Measurements from ENCODE around the gene CWC15. TPM values are rescaled to one million over a fixed set of nuclear protein-coding genes. Genes with fewer than 3 reads are reported as not detected.

CWC15 gene
- total RNA-seq, 1 donor from 2014 or later = 103 TPM

DNA sequence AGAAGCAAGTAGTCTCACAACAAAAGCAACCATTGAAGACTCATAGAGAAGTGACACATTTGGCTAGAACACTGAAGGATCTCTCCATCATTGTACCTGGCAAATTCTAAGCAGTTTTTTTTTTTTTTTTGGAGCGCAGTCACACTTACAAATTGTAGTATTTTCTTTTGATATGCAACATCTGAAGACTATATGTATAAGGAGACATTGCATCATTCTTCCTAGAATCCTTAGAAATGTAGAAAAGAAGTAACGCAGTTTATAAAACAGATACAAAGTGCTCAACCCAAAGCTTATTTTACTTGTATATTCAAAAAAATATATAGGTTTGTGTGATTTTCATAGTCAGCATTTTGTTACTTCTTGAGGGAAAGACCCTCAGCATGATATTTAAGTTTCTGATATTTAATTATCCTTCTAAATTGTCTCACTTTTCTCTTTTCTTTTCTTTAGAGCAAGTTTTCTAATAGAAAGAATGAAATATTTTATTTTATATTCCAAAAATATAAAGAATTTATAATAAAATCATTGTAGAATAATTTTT lies 20.1 kb upstream of the CWC15 start:
- H3K36me3 Mint-ChIP-seq = peaks cover 5% of the 10 kb centered on the region
- DNase-seq (ENCODE audit: low spot score) = no peak
- no peak overlapping the region for H3K4me3 Mint-ChIP-seq
- H3K4me1 Mint-ChIP-seq = no peaks in the 10 kb centered on the region
- Histone ChIP-seq H3K79me2 (ENCODE audit: low read depth) (no peaks in the 10 kb centered on the region), H3K27ac (no peak overlapping the region), H3K9me3 (ENCODE audit: low read depth) (no peaks in the 10 kb centered on the region), H2AFZ (replicated peaks) (no peak overlapping the region), H3K27me3 (peaks cover 20% of the 10 kb centered on the region), H4K20me1 (ENCODE audit: low read depth) (no peaks in the 10 kb centered on the region), H3F3A (ENCODE audit: low read depth) (no peaks in the 10 kb centered on the region), H3K9ac (no peak overlapping the region), H3K36me3 (no peaks in the 10 kb centered on the region), H3K4me2 (no peak overlapping the region), H3K4me3 (no peak overlapping the region), H3K4me1 (peaks cover 8% of the 10 kb centered on the region)
- peaks cover under 1% of the 10 kb centered on the region for H3K27me3 Mint-ChIP-seq (ENCODE audit: insufficient read depth, low read depth)
- H3K27ac Mint-ChIP-seq = no peak overlapping the region
- TF ChIP-seq, protein P1, sequence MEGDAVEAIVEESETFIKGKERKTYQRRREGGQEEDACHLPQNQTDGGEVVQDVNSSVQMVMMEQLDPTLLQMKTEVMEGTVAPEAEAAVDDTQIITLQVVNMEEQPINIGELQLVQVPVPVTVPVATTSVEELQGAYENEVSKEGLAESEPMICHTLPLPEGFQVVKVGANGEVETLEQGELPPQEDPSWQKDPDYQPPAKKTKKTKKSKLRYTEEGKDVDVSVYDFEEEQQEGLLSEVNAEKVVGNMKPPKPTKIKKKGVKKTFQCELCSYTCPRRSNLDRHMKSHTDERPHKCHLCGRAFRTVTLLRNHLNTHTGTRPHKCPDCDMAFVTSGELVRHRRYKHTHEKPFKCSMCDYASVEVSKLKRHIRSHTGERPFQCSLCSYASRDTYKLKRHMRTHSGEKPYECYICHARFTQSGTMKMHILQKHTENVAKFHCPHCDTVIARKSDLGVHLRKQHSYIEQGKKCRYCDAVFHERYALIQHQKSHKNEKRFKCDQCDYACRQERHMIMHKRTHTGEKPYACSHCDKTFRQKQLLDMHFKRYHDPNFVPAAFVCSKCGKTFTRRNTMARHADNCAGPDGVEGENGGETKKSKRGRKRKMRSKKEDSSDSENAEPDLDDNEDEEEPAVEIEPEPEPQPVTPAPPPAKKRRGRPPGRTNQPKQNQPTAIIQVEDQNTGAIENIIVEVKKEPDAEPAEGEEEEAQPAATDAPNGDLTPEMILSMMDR (IDR thresholded peaks at IDR 0.05) = no peak
- TF ChIP-seq EZH2phosphoT487 (IDR thresholded peaks at IDR 0.05) = no peak
- no peak for TF ChIP-seq EZH2 (IDR thresholded peaks at IDR 0.05)
- H3K9me3 Mint-ChIP-seq = no peaks in the 10 kb centered on the region

DNA sequence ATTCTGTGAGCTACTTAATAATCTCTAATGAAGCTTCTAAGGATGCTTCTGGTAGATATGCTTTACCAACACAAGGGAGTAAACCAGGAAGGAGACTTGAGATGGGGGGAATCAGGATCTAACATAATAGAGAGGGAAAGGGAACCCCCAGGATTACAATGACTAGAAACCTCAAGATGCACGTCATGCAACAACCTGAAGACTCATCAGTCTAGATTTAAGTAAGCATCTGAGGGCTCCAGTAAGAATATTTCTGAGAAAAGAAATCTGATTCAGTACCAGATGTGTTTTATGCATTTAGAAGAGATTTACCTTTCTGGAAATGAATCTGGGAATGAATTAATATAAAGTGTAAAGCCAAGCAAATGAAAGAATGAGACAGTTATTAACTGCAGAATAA lies 15.4 kb upstream of the CWC15 start:
- no peak overlapping the region for H2AFZ ChIP-seq (replicated peaks)
- no peak for DNase-seq (ENCODE audit: low spot score)
- Mint-ChIP-seq H3K27me3 (ENCODE audit: insufficient read depth, low read depth) (peaks cover 3% of the 10 kb centered on the region), H3K36me3 (peaks cover 5% of the 10 kb centered on the region), H3K4me1 (no peaks in the 10 kb centered on the region), H3K9me3 (no peaks in the 10 kb centered on the region), H3K27ac (no peak overlapping the region), H3K4me3 (no peak overlapping the region)
- no peak overlapping the region for H3K27ac ChIP-seq
- H3K9ac ChIP-seq = no peak overlapping the region
- no peaks in the 10 kb centered on the region for H3K36me3 ChIP-seq
- no peak overlapping the region for H3K4me2 ChIP-seq
- no peak overlapping the region for H3K4me3 ChIP-seq
- H3K4me1 ChIP-seq = peaks cover 8% of the 10 kb centered on the region
- no peaks in the 10 kb centered on the region for H3F3A ChIP-seq (ENCODE audit: low read depth)
- no peak for TF ChIP-seq EZH2 (IDR thresholded peaks at IDR 0.05)
- TF ChIP-seq, protein P1 (IDR thresholded peaks at IDR 0.05) = no peak
- TF ChIP-seq EZH2phosphoT487 (IDR thresholded peaks at IDR 0.05) = no peak
- peaks cover 22% of the 10 kb centered on the region for H3K27me3 ChIP-seq
- no peaks in the 10 kb centered on the region for H3K9me3 ChIP-seq (ENCODE audit: low read depth)
- no peaks in the 10 kb centered on the region for H3K79me2 ChIP-seq (ENCODE audit: low read depth)
- no peaks in the 10 kb centered on the region for H4K20me1 ChIP-seq (ENCODE audit: low read depth)

DNA sequence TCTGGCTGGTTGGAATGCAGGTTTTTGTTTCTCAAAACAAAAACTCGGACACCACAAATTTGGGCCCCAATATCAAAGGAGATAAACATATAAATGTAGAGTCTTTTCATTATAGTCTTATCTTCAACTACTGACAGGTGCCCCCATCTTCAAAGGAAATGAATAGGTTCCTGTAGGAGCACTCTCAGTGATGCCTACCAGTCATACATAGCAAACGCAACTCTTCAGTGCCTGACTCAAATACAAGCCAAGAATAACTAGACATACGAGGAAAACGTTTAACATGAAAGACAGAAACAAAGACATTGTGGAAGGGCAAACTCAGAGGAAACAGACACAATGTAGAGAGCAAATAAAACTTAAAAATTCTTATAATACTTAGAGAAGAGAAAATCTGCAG lies 14.0 kb upstream of the CWC15 start:
- H3K9me3 ChIP-seq (ENCODE audit: low read depth) = no peaks in the 10 kb centered on the region
- H3K27ac ChIP-seq = no peak overlapping the region
- H4K20me1 ChIP-seq (ENCODE audit: low read depth) = no peaks in the 10 kb centered on the region
- Mint-ChIP-seq H3K4me1 (no peaks in the 10 kb centered on the region), H3K9me3 (no peaks in the 10 kb centered on the region), H3K27ac (no peak overlapping the region), H3K36me3 (peaks cover 5% of the 10 kb centered on the region), H3K4me3 (no peak overlapping the region), H3K27me3 (ENCODE audit: insufficient read depth, low read depth) (peaks cover 3% of the 10 kb centered on the region)
- no peak overlapping the region for H2AFZ ChIP-seq (replicated peaks)
- peaks cover 22% of the 10 kb centered on the region for H3K27me3 ChIP-seq
- DNase-seq (ENCODE audit: low spot score) = no peak
- no peak overlapping the region for H3K4me2 ChIP-seq
- H3K36me3 ChIP-seq = no peaks in the 10 kb centered on the region
- no peak overlapping the region for H3K9ac ChIP-seq
- TF ChIP-seq EZH2phosphoT487 (IDR thresholded peaks at IDR 0.05) = no peak
- TF ChIP-seq, protein P1 (IDR thresholded peaks at IDR 0.05) = no peak
- no peak for TF ChIP-seq EZH2 (IDR thresholded peaks at IDR 0.05)
- H3K4me1 ChIP-seq = peaks cover under 1% of the 10 kb centered on the region
- peaks cover 4% of the 10 kb centered on the region for H3F3A ChIP-seq (ENCODE audit: low read depth)
- H3K4me3 ChIP-seq = no peak overlapping the region
- no peaks in the 10 kb centered on the region for H3K79me2 ChIP-seq (ENCODE audit: low read depth)

Measured in neural progenitor cell (in vitro differentiated cells).